Esophagus muscularis mucosa (tissue), 4 donors: ENCODE data around the gene SLCO2B1.

ENCODE experiments used
- EP300 ChIP-seq: sonication (generic); formaldehyde crosslinking; IDR thresholded peaks from one replicate; pipeline ENCODE4 v1.6.1; 2017; ENCODE audit warnings: antibody characterized with exemption
- POLR2A ChIP-seq: fragments of 450-650 bp; IDR thresholded peaks from one replicate; pipeline ENCODE4 v1.6.1; 2017; ENCODE audit warnings: antibody characterized with exemption, moderate library complexity, mild to moderate bottlenecking, low read depth
- POLR2AphosphoS5 ChIP-seq, 2 donors: sonication (generic); formaldehyde crosslinking; IDR thresholded peaks; one replicate each; pipeline ENCODE4 v1.6.1; 2017; ENCODE audit warnings: antibody characterized with exemption in 2 of 2
- TF ChIP-seq, protein P1 (sequence below), 3 experiments: fragments of 200-600 bp in 2 of 3; fragments of 450-650 bp in 1 of 3; sonication (generic) in 2 of 3; IDR thresholded peaks; one replicate each; pipeline ENCODE4 v1.5.1; 2017 to 2019; ENCODE audit warnings: antibody characterized with exemption in 3 of 3, mild to moderate bottlenecking in 2 of 3, moderate library complexity in 1 of 3

DNA sequence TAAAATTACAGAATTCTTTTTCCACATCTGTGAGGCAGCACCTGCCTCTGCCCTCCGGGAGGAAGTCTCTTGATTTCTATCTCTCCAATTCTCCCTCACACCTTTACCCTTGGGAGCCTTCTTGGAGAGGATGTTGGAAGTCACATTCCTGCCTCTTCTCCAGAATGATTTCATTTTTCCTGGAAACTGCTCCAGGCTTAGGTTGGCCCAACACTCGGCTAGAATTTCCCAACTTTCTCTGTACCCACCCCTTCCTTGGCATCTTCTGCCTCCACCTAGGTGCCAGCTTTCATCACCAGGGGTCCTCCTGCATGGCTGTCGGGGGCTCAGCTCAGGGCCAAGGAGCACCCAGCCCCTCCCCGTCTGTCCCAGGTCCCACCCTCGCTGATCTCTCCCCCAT lies 43.2 kb downstream of the SLCO2B1 start:
- no peak for TF ChIP-seq POLR2AphosphoS5 (IDR thresholded peaks at IDR 0.05)
- TF ChIP-seq, protein P1, sequence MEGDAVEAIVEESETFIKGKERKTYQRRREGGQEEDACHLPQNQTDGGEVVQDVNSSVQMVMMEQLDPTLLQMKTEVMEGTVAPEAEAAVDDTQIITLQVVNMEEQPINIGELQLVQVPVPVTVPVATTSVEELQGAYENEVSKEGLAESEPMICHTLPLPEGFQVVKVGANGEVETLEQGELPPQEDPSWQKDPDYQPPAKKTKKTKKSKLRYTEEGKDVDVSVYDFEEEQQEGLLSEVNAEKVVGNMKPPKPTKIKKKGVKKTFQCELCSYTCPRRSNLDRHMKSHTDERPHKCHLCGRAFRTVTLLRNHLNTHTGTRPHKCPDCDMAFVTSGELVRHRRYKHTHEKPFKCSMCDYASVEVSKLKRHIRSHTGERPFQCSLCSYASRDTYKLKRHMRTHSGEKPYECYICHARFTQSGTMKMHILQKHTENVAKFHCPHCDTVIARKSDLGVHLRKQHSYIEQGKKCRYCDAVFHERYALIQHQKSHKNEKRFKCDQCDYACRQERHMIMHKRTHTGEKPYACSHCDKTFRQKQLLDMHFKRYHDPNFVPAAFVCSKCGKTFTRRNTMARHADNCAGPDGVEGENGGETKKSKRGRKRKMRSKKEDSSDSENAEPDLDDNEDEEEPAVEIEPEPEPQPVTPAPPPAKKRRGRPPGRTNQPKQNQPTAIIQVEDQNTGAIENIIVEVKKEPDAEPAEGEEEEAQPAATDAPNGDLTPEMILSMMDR (IDR thresholded peaks at IDR 0.05), result no peak
- no peak for TF ChIP-seq POLR2A
- TF ChIP-seq EP300, result no peak
